ENCODE measurements around the gene NT5DC3.

Gene NT5DC3

DNA sequence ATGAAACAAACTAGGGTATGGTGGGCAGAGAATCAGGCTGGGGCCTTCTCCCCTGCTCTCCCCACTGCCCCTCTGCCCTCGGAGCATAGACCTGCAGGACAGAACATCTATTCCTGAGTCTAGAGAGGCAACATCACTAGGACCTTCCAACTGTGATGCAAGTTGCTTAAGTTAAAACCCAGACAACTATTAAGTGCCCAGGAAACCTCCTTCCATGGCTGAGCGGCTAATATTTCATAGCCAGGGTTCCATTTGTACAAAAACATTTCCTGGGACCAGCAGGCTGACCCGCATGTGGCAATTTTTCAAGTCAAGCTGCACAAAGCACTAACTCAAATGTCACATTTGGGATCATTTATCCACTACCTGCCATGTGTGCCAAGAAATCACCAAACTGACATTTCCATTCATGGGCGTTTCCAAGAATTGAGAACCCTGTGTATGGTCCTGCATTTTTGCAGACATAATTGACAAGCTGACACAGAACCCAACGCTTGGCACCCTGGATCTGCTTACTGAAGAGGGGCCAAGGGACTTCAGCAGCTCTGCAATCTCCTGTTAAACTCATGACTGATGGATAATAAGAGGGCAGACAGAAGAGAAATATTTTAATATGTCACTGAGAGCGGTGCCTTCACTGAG, 32.7 kb downstream of the NT5DC3 start:
- no peak for DNase-seq

DNA sequence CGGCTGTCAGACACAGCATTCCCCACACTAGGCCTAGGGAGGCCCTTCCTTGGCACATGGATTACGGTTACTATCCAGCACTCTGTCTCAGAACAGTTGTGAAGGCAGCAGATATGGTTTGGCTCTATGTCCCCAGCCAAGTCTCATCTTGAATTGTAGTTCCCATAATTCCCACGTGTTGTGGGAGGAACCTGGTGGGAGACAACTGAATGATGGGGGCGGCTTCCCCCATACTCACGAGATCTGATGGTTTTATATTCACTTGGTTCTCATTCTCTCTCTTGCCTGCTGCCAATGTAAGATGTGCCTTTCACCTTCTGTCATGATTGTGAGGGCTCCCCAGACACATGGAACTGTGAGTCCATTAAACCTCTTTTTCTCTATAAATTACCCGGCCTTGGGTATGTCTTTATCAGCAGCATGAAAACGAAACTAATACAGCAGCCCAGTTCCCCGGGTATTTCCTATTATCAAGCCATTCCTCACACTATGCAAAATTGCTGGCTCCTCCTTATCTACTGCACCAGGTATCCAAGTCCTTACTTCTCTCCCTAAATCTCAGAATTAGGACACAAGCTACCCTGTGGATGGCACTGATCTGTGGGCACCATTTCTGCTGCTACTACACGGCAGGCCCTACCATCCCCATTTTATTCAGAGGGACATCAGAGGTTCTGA, 33.3 kb downstream of the NT5DC3 start:
- DNase-seq, result no peak

DNA sequence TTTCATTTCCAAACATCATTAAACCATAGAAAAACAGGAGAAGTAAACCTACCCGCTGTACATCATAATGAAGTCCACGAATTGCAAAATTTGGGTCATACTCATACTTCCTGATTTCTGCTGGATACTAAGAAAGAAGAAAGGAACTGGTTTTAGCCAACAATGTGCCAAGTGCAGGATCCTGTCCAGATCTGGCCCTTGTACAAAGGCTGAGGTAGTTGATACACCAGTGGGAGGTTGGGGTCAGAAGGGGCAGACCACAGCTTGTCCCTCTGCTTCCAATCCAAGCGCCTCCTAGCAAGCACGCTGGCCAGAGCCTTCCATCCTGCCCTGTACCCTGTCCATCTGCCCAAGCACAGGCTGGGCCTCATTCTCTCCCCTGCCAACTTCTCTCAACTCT, 34.2 kb downstream of the NT5DC3 start:
- DNase-seq, result no peak

DNA sequence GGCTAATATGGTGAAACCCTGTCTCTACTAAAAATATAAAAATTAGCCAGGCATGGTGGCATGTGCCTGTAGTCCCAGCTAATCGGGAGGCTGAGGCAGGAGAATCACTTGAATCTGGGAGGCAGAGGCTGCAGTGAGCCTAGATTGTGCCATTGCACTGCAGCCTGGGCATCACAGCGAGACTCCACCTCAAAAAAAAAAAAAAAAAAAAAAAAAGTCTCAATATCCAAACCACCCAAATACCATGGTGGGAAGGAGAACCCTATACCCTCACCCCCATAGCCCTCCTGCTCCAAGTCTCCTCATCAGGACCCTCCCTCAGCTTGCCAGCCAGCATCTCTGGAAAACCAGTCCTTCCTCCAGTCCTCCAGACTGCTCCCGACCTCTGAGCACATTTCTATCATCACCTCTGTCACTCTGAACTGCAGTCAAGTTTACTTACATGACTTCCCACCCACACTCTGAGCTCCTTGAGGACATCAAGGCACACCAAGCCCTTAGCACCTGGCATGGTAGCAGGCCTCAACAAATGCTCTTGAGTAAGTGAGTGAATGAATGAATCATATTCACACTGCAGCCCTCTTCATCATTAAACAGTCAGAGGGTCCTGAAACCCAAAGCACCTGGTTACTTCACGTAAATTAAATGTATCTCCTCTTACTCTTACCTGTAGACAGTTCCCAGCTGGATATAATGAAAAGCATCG, 35.2 kb downstream of the NT5DC3 start:
- DNase-seq, result no peak

DNA sequence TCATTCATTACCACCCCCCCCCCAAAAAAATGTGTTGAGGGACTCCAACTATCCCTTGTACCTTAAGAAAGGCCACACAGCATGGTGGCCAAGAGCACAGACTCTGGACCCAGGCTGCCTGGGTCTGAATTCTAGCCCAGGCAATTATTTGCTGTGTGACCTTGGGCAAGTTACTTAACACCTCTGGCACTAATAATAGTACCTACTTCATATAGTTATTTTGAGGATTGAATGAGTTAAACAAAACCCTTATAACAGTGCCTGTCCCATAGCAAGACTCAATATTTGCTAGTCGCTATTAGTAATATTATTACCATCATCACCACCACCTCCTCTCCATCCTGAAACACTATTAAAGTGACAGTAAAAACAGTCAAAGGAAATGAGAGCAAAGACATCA, 37.2 kb downstream of the NT5DC3 start:
- no peak for DNase-seq

DNA sequence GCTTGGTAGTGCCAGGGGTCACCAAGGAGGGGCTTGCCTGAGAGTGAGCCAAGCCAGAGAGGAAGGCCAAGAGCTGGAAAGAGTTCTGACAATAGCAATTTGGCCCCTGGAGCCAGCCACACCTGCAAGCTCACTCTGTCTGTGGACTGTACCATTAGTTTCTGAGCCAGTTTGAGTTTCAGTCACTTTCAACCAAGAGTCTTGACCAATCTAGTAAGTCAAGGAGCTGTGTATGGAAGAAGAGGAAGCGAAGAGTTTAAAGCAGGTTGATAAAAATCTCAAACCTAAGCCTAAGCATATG, 38.5 kb downstream of the NT5DC3 start:
- DNase-seq, result no peak

DNA sequence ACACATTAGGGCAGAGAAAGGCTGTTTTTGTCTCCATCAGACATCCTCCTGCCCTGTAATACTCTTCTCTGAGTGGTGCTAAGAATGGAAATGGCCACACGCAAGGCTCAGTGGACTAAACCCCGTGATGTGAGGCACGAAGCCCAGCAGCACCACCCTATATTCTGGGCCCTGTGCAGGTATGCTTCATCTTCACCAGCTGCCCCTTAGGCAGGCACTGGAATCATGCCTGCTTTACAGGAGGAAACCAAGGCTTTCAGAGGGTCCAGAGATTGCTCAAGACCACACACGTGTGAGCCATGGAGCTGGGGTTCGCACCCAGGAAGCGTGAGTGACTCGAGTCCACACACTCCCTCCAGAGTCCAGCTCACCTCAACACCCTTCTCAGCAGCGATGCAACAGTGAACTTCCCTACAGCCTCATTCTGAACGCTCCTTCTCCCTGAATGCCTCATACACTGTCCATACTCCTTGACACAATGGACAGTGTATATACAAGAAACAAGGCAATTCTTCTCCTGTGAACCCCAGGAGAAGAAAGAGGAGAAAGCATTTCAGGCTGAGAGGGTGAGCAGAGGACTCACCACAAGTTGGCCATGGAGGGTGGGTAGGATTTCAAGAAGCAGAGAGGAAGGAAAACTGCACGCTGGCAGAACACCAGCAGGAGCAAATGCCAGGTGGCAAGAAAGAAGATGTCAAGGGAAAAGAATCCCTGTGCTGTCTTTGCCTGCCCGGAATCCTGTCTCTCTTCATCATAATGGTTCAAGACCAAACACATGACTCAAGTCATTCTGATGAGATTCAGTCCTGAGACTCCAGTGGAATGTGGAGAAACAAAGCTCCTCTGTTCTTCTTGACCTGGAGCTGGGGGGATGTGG, 39.1 kb downstream of the NT5DC3 start:
- no peak for DNase-seq

DNA sequence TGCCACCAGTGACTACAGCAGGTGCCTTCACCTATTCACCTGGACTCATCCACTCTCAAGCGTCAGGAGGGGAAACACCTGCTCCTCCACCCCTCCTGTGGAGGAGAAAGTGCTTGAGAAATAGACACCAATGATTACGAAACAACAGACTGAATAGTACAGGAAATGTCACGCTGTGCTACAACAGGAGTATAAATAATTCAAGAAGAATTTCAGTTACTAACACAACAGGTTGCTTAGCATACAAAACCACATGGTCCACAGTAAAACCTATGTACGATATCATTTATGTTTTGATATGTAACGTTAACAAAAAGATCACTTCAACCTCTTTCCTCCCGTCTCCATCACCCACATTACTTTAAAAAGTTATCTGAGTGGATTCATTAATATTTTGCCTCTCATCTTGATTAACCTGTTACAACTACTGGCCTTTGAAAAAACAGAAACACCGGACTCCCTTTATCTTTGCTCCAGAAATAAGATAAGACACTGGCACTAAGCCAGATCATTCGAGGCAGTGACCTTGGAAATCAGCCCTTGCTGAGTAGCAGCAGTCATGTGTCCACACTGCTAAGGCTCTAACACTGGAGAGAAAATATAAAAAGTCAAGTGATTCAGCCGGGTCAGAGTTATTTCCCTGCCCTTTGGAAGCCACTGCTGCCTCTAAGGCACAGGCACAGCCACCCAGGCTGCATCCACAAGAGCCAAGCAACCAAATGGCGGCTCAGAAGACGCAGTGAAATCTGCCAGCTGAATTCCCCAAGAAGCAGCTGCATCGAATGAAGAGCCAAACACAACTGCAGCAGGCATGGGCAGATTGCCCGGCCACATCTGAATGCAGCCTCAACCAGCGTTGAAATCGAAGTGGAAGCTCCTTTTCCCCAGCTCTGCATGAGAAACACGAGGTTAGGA, 40.9 kb downstream of the NT5DC3 start:
- DNase-seq, result no peak

DNA sequence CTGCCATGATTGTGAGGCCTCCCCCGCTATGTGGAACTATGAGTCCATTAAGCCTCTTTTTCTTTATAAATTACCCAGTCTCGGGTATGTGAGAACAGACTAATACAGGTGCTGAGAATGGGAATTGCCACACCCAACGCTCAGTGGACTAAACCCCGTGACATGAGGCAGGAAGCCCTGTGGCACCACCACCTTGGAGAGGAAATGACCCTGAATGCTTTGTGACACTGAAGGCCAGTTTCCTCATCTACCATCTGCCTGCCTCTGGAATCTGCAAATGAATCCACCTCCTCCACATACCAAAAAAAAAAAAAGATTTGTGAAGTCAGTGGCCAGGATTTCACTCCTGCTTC, 41.6 kb downstream of the NT5DC3 start:
- no peak for DNase-seq

DNA sequence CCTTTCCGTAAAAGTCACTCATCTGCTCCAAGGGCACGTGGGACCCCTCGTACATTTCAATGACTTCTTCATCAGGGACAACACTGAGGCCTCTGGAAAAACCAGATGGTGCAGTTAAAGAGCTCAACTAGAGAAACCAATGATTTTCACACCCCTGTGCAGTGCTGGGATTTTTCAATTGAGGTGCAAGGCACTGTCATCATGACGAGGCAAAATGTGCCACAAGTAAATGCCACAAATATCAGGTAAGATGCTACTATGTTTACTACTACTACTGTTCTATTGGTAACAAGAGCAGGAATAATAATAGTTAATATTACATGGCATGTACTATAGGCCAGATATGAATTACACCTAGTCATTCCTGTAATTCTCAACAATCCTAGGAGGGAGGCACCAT, 42.4 kb downstream of the NT5DC3 start:
- no peak for DNase-seq

DNA sequence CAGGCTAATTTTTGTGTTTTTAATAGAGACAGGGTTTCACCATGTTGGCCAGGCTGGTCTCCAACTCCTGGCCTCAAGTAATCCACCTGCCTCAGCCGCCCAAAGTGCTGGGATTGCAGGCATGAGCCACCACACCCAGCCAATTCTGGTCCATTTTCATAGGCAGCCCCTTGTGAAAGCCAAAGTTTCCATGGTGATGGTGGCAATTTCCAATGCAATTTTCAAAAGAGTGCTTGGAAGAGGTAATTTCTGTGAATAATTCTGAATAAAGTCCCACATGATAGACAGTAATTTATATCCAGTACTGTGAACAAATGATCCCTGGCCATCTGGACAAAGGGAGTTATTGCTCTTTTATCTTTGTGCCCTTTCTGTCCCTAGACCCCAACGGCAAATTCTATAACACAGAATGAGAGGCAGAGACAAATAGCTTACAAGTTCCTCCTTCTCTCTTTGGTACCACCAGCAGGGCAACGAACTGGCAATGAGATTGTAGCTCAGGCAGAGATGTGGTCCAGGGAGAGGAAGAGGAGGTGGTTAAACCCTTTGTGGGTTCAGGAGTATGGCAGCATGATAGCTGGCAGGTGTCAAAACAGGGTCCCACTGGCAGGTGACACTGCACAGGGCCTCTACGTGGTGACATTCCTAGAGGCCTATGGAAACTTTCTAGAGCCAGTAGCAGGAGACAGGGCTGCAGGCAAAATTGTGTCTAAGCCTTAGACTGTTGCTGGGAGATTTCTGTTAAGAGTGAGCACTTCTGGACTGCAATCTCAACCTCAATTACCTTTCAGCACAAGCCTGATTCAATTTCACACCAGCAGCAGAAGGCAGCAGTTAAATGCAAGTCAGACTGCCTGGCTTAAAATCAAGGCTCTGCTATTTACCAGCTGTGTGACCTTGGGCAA, 46.5 kb downstream of the NT5DC3 start:
- DNase-seq, result no peak

DNA sequence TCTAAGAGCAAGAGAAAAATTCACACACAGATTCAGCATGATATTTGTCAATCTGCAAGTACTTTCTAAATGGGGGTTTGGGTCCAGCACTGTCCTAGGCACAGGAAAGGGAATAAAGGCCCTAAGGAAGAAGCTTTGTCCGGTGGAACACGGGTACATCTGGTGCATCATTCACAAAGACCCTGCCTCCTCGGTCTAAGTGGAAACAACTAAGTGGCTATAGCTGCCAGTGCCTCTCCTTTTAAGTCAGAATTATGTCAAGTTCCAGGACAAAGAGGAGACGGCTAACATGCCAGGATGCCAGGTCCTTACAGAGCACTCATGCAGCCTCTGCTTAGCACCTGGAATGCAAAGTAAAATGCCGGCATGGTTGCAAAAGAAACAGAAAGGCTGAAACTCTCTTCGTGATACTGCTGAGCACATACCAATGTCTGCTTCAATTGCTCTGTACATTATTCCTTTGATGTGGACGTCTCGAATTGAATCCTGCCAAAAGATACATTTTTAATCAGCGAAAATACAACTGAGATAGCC, 47.5 kb downstream of the NT5DC3 start:
- DNase-seq, result no peak

DNA sequence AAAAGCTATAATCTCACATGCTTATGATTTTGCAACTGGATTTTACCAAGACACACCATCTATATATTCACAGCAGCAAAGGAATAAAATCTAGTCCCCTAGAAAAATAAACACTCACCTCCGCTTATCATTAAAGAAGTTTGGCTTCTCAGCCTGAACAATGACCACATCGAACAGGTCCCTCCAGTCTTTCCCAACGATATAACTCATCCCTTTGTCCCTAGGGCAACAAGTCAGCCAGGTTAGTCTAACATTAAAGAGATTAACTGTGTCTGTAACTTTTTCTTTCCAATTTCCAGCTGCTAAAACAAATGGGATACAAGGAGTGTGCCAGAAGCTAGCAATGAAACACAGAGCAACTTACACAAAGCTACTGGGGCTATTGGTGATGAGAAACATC, 48.0 kb downstream of the NT5DC3 start:
- no peak for DNase-seq

DNA sequence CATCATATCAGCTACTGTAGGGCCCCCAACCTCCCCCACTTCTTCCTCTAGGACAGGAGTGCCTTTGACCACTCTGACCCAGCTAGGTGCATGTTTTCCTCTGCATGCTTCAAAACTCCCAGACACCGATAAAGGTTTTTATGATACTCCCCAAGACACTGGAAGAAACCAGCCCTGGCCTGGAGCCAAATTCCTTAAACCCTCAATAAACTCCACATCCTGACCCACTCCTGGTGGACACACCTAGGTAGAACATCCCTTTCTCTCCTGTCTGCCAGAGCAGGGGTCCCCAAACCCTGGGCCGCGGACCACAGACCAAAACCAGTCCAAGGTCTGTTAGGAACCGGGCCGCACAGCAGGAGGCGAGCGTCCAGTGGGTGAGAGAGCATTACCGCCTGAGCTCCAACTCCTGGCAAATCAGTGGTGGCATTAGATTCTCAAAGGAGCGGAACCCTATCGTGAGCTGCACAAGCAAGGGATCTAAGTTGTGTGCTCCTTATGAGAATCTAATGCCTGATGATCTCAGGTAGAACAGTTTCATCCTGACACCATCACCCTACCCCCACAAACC, 49.6 kb downstream of the NT5DC3 start:
- DNase-seq, result no peak

DNA sequence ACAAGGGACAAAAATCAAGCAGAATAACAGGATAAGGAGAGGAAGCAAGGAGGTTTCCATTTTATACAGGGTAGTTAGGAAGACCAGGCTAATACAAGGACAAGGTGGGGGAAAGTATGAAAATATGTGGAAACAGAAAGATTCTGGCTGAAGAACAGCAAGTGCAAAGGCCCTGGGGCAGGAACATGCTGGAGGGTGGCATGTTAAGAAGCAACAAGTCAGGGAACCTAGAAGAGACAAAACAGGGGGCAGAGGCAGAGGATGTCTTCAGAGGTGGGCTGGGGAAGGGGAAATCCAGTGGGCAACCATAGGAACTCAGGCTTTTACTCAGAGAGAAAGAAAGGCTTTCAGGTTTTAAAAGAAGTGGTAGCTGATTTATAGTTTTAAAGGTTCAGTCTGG, 54.8 kb downstream of the NT5DC3 start:
- DNase-seq, result no peak

DNA sequence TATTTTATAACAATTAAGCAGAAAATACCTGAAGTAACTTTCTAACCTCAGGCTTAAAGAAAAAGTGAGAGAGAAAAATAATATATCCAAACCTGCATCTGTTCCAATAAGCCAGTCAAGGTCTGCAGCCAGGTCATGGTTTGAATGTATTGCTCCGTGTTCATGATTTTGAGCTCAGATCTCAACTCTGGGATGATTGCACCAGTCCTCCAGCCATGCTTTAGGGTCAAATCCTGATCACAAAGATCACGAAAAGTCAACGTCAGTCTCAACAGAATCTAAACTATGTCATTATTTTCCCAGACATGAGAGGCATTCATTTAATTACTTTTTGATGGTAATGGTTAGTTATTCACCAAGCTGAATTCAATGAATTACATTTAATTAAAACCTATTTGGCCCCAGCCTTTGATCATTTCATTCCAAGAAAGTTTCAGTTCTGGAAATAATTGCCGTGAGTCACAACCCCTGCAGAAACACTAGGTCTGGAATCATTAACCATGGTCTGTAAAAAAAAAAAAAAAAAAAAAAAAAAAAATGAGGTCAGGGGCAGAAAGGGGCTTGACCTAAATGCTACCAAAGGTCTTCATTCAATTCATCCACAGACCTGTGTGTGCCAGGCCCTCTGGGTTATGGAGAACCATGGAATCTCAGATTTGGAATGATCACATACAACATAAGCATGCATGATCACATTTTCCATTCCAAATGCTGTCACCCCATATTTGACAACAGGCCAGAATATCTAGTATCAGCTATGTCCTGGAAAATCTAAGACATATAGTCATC, 55.6 kb downstream of the NT5DC3 start:
- DNase-seq, result no peak

DNA sequence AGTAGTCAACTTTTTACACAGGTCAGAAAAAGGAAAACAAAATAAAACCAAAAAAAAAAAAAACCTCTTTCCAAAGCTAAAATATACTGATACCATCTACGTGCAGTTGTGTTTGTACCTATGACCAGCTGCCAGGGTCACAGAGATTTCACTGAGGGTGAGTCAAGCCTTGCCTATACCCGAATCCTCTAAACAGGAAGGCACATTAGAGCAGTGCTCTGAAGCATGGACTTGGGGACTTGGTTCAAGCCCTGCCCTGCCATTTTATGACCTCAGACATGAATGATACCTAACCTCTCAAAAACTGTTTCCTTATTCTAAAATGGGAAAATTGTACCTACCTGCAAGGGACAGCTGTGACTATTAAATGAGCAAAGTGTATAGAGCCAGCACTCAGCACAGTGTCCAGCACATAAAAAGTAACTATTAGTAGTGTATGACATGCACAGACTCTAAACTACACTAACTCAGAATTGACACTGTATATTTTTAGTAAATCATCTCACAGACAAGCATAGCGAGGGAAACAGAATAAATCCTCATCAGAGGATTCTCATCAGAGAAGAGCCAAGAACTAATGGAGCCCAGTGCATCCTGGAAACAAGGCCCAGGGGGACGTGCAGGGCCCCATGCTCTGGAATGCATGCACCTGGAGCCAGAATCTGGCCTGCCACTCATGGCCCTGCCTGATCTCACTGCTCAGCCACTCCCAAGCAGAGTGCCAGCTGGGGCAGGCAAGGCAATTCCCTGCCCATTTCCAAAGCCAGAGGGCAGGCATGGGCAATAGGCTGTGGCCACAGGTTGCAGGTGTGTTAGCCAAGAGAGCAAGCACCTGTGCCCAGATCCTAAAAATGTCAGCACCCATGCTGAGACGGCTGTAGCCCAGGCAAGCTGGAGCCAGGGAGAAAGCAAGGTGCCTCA, 57.0 kb downstream of the NT5DC3 start:
- no peak for DNase-seq

DNA sequence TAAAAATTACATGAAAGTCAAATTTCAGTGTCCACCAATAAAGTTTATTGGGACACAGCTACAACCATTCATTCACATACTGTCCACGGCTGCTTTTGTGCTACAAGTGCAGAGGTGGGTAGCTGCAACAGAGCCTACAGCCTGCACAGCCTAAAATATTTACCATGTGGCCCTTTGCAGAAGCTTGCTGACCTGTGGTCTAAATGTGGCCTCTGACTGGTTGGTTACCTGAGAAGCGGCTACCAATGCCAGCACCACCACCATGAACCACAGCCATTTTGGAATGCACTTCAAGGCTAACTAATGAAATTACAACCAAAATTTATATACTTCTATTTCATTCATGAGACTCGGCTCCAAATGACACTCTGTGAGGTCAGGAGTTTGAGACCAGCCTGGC, 58.6 kb downstream of the NT5DC3 start:
- DNase-seq, result no peak

DNA sequence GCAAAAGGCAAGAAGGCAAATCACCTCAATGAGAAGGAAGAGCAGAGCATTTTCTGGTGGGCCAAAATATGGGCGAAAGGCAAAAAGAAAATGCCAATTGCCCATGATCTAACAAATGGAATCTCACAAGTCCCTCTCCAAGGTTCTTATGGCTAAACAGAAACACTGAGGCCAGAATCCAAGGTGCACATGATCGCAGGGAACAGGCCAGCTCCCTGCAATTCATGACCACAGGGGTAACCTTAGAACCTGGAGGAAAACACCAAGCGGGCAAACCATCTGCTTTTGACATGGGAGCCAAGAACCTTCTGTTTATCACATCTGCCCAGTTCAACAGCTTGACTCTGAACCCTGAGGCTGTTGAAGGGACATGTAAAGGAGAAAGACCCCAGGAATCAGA, 60.0 kb downstream of the NT5DC3 start:
- no peak for DNase-seq
